Ascending aorta (tissue), 2 donors: Measurements from ENCODE around the gene UNCX. TPM values are rescaled to one million over a fixed set of nuclear protein-coding genes. Genes with fewer than 3 reads are reported as not detected.

Source experiments
- DNase-seq, 2 donors: peaks; one replicate each; pipeline ENCODE4 v3.0.0-alpha.2; 2019; ENCODE audit warnings: low spot score in 2 of 2
- H3K27ac ChIP-seq, 2 donors: fragments of 200-600 bp; sonication (generic); one replicate each; pipeline ENCODE4 v1.5.1; 2016 to 2017; ENCODE audit warnings: mild to moderate bottlenecking in 1 of 2
- H3K27me3 ChIP-seq: fragments of 200-600 bp; sonication (generic); one replicate; pipeline ENCODE4 v1.5.1; 2017
- H3K36me3 ChIP-seq, 2 donors: fragments of 200-600 bp; sonication (generic); one replicate each; pipeline ENCODE4 v1.5.1; 2016
- H3K4me1 ChIP-seq, 2 donors: fragments of 200-600 bp; sonication (generic); one replicate each; pipeline ENCODE4 v1.5.1; 2016 to 2017; ENCODE audit warnings: mild to moderate bottlenecking in 1 of 2
- H3K4me3 ChIP-seq, 2 donors: fragments of 200-600 bp; sonication (generic); one replicate each; pipeline ENCODE4 v1.5.1; 2016 to 2017; ENCODE audit warnings: mild to moderate bottlenecking in 1 of 2
- H3K9me3 ChIP-seq, 2 donors: fragments of 200-600 bp; sonication (generic); one replicate each; pipeline ENCODE4 v1.5.1; 2016
- intact Hi-C: fragments of 100-400 bp; cut with DNase I; formaldehyde crosslinking; loops from one replicate; pipeline ENCODE4 v1.15.1; 2023
- total RNA-seq: library from RNA; depleted of rRNA; stranded (reverse); fragments of >200 nt; gene quantifications from one replicate; pipeline ENCODE4 v1.1.0, GENCODE V29; 2016
- TF ChIP-seq, protein P1 (sequence below), 3 experiments: fragments of 200-600 bp in 2 of 3; fragments of 450-650 bp in 1 of 3; sonication (generic) in 2 of 3; IDR thresholded peaks; one replicate each; pipeline ENCODE4 v1.5.1; 2016 to 2019; ENCODE audit warnings: antibody characterized with exemption in 3 of 3, mild to moderate bottlenecking in 1 of 3, moderate library complexity in 1 of 3

Gene UNCX
- total RNA-seq, 1 donor from 2014 or later = not detected

GRCh38 chr7:1274121-1274875 is 41.6 kb downstream of the UNCX start:
- Histone ChIP-seq H3K4me1 (no peaks in the 10 kb centered on the region), H3K36me3 (no peaks in the 10 kb centered on the region), H3K4me3 (no peak overlapping the region), H3K27me3 (no peaks in the 10 kb centered on the region), H3K27ac (no peak overlapping the region), H3K9me3 (no peaks in the 10 kb centered on the region)
- TF ChIP-seq, protein P1, sequence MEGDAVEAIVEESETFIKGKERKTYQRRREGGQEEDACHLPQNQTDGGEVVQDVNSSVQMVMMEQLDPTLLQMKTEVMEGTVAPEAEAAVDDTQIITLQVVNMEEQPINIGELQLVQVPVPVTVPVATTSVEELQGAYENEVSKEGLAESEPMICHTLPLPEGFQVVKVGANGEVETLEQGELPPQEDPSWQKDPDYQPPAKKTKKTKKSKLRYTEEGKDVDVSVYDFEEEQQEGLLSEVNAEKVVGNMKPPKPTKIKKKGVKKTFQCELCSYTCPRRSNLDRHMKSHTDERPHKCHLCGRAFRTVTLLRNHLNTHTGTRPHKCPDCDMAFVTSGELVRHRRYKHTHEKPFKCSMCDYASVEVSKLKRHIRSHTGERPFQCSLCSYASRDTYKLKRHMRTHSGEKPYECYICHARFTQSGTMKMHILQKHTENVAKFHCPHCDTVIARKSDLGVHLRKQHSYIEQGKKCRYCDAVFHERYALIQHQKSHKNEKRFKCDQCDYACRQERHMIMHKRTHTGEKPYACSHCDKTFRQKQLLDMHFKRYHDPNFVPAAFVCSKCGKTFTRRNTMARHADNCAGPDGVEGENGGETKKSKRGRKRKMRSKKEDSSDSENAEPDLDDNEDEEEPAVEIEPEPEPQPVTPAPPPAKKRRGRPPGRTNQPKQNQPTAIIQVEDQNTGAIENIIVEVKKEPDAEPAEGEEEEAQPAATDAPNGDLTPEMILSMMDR (IDR thresholded peaks at IDR 0.05) = no peak
- intact Hi-C loops = no loop called here
- DNase-seq = no peak

DNA sequence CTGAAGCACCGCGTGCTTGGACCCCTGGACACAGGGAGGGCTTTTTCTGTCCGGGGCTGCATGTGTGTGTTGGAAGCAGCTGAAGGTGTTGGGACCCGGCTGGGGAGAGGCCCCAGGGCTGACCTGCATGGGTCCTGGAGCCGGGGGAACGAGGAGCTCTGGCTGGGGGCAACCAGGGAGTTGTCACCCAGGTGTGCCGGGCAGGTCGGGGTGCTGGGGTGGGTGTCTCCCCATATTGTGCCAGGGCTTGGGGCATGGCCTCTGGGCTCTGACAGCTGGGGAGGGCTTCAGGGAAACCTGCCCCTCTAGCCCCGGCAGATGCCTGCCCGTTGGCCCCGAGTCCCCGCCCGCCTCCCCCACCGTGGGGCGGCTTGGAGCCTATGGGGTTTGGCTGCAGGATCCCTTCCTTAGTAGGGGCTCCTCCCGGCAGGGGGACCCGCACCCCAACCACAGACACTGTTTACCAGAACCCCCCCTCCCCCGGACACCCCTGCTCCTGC is 42.3 kb downstream of the UNCX start:
- H3K4me1 ChIP-seq = no peaks in the 10 kb centered on the region
- no peaks in the 10 kb centered on the region for H3K36me3 ChIP-seq
- no peaks in the 10 kb centered on the region for H3K27me3 ChIP-seq
- H3K27ac ChIP-seq = no peak overlapping the region
- H3K4me3 ChIP-seq = no peak overlapping the region
- intact Hi-C loops = no loop called here
- H3K9me3 ChIP-seq = no peaks in the 10 kb centered on the region
- TF ChIP-seq, protein P1 (IDR thresholded peaks at IDR 0.05) = no peak
- no peak for DNase-seq

- intact Hi-C loops = no loop called here
- no peaks in the 10 kb centered on the region for H3K27me3 ChIP-seq
- DNase-seq = no peak
Observed at GRCh38 chr7:1275451-1276381, 43.0 kb downstream of the UNCX start.

GRCh38 chr7:1276626-1277175 is 44.0 kb downstream of the UNCX start:
- H3K36me3 ChIP-seq = no peaks in the 10 kb centered on the region
- H3K9me3 ChIP-seq = no peaks in the 10 kb centered on the region
- no peak overlapping the region for H3K4me3 ChIP-seq
- H3K27ac ChIP-seq = no peak overlapping the region
- no peaks in the 10 kb centered on the region for H3K27me3 ChIP-seq
- H3K4me1 ChIP-seq = no peaks in the 10 kb centered on the region
- DNase-seq = no peak
- TF ChIP-seq, protein P1 (IDR thresholded peaks at IDR 0.05) = no peak
- intact Hi-C loops = no loop called here

More at GRCh38 chr7:1275451-1276381, 43.0 kb downstream of the UNCX start:
- Histone ChIP-seq H3K27ac (no peak overlapping the region), H3K36me3 (no peaks in the 10 kb centered on the region), H3K9me3 (no peaks in the 10 kb centered on the region), H3K4me1 (no peaks in the 10 kb centered on the region), H3K4me3 (no peak overlapping the region)
- TF ChIP-seq, protein P1 (IDR thresholded peaks at IDR 0.05) = no peak

GRCh38 chr7:1278543-1278942 is 45.9 kb downstream of the UNCX start:
- Histone ChIP-seq H3K4me3 (no peak overlapping the region), H3K27me3 (no peaks in the 10 kb centered on the region), H3K9me3 (no peaks in the 10 kb centered on the region), H3K27ac (no peak overlapping the region), H3K4me1 (no peaks in the 10 kb centered on the region), H3K36me3 (no peaks in the 10 kb centered on the region)
- DNase-seq = no peak
- intact Hi-C loops = no loop called here
- TF ChIP-seq, protein P1 (IDR thresholded peaks at IDR 0.05) = no peak
